Activated naive CD8-positive, alpha-beta T cell treated with anti-CD3 and anti-CD28 coated beads for 36 hours (primary cell): Measurements from ENCODE around the gene DOCK11. TPM values are rescaled to one million over a fixed set of nuclear protein-coding genes. Genes with fewer than 3 reads are reported as not detected.
"Not testable (repeated sequence)": the region's sequence is repeated elsewhere in the genome, so short reads cannot be mapped to it uniquely, and the experiment has no call there.

Source experiments
- DNase-seq: peaks from one replicate; pipeline ENCODE4 v3.0.0; 2021
- H3K27ac Mint-ChIP-seq: one replicate; pipeline ENCODE4 v1.8.0; 2022; ENCODE audit warnings: mild to moderate bottlenecking, moderate library complexity, mixed read lengths
- H3K27me3 Mint-ChIP-seq: one replicate; pipeline ENCODE4 v1.8.0; 2022; ENCODE audit warnings: mild to moderate bottlenecking, mixed read lengths
- H3K36me3 Mint-ChIP-seq: one replicate; pipeline ENCODE4 v1.8.0; 2021; ENCODE audit warnings: mild to moderate bottlenecking, mixed read lengths
- H3K4me1 Mint-ChIP-seq: one replicate; pipeline ENCODE4 v1.8.0; 2021; ENCODE audit warnings: mixed read lengths
- H3K4me3 Mint-ChIP-seq: one replicate; pipeline ENCODE4 v1.8.0; 2022; ENCODE audit warnings: mild to moderate bottlenecking, moderate library complexity, mixed read lengths
- H3K9me3 Mint-ChIP-seq: one replicate; pipeline ENCODE4 v1.8.0; 2022; ENCODE audit warnings: mixed read lengths
- total RNA-seq, 2 experiments: library from RNA; stranded (reverse); gene quantifications; one replicate each; pipeline ENCODE4 v1.2.3, GENCODE V29; 2021

The DOCK11 gene
- total RNA-seq, 2 experiments from 2014 or later = 44.7 to 47.3 TPM

DNA sequence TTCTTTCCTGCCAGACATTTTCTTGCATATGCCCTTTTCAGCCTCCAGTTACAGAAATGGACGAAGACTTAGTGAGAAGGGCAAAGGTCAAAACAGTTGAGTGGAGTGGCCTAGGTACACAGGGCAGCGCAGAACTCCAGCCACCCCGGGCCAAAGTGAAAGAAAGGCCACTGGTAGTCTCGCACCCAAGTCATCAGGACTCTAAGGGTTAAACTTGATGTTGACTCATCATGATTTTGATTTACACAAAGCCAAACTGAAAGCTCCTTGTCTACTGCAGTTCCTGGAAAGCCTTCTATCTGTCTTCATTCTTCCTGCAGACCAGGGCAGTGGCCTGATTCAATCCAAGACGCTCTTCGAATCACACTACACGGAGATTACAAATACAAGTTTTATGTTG lies 229.2 kb downstream of the DOCK11 start:
- Mint-ChIP-seq H3K9me3 (no peaks in the 10 kb centered on the region), H3K27ac (no peak overlapping the region), H3K27me3 (peaks cover 42% of the 10 kb centered on the region), H3K4me3 (no peak overlapping the region), H3K36me3 (no peaks in the 10 kb centered on the region), H3K4me1 (no peaks in the 10 kb centered on the region)
- DNase-seq = no peak

DNA sequence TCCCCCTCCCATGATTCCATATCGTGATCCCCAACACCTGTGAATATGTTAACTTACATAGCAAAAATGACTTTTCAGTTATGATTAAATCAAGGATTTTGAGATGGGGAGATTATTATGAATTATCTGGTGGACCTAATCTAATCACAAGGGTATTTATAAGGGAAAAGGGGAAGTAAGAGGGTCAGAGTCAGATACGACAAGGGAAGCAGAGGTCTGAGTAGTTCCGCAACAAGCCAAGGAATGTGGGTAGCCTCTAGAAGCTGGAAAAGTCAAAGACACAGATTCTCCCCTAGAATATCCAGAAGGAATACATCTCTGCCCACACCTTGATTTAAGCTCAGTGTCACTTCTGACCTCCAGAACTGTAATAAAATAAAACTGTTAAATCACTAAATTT lies 230.8 kb downstream of the DOCK11 start:
- Mint-ChIP-seq H3K4me3 (no peak overlapping the region), H3K9me3 (no peaks in the 10 kb centered on the region), H3K27ac (no peak overlapping the region), H3K27me3 (peaks cover 52% of the 10 kb centered on the region), H3K36me3 (no peaks in the 10 kb centered on the region), H3K4me1 (no peaks in the 10 kb centered on the region)
- no peak for DNase-seq

DNA sequence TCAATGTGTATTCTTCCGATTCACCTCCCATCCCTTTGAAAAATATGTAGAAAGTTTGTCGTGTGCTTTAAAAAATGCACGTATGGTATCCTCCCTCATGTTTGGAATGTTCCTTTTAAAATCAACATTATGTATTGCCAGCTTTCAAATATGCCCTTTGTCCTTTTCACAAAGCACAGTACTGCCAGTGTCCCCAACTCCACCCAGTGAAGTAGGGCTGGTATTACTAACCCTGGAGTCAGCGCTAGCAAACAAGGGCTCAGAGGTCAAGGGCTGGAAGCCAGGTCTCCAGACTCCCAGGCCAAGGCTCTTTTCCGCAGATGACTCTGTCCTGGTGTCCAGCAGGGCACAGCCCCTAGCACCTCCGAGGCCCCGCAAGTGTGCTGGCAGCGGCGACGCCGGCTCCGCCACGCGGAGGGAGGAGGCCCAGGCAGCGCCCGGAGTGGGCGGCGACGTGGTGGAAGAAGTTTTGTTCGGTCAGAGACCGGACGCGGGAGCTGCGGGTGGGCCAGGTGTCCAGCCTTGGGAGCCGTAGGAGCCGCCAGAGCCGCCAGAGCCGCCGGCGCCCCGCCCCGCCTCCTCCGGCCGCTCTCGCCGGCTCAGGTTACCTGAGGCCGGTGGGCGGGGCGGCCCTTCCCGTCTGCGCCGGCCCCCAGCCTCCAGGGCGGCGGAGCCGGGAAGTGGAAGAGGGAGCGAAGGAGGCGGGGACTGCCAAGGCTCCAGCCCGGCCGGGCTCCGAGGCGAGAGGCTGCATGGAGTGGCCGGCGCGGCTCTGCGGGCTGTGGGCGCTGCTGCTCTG lies 231.5 kb downstream of the DOCK11 start, which contains the start of gene IL13RA1:
TSS of gene IL13RA1 (plus strand) at position 720 of the 799 bp plus-strand sequence. CDS start at position 753, 33 bp downstream.
- no peaks in the 10 kb centered on the region for H3K36me3 Mint-ChIP-seq
- no peaks in the 10 kb centered on the region for H3K4me1 Mint-ChIP-seq

DNA sequence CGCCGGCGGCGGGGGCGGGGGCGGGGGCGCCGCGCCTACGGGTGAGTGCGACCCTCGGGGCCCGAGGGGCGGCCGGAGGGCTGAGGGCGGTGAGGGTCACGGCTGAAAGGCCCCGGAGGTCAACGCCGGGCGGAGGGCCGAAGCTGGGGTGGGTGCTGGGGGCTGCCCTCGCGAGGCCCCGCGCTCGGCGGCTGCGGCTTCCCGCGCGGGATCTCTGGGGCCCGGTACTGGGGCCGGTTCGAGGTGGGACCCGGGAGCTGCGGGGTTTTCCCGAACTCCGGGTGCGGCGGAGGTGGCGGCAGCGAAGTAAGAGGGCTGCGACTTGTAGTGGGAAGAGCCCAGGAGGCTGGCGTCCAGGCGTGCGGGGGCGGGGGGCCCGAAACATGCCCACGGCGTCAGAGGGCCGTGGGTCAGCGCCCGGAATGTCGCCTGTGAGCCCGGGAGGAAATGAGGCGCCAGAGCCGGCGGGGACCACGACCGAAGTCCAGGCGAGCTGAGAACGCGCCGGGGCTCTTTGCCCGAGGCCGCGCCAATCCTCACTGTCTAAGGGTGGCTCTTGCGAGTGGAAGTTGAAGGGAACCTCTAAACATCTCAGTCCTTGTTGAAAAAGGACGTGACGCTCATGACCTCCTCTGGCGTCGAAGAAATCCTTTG lies 232.2 kb downstream of the DOCK11 start:
- no peak for DNase-seq
- Mint-ChIP-seq H3K4me3 (peak overlapping the region; percentile 32), H3K27me3 (peaks cover 48% of the 10 kb centered on the region), H3K4me1 (no peaks in the 10 kb centered on the region), H3K27ac (no peak overlapping the region), H3K36me3 (no peaks in the 10 kb centered on the region), H3K9me3 (no peaks in the 10 kb centered on the region)

More for the DNA sequence above, 231.5 kb downstream of the DOCK11 start, which contains the start of gene IL13RA1:
- peak within 1 kb of the TSS; percentile 45 for H3K4me3 Mint-ChIP-seq
- H3K27ac Mint-ChIP-seq = no peak within 1 kb of the TSS
- H3K27me3 Mint-ChIP-seq = peaks cover 50% of the 10 kb centered on the region
- no peaks in the 10 kb centered on the region for H3K9me3 Mint-ChIP-seq
- peak; percentile 17 for DNase-seq

DNA sequence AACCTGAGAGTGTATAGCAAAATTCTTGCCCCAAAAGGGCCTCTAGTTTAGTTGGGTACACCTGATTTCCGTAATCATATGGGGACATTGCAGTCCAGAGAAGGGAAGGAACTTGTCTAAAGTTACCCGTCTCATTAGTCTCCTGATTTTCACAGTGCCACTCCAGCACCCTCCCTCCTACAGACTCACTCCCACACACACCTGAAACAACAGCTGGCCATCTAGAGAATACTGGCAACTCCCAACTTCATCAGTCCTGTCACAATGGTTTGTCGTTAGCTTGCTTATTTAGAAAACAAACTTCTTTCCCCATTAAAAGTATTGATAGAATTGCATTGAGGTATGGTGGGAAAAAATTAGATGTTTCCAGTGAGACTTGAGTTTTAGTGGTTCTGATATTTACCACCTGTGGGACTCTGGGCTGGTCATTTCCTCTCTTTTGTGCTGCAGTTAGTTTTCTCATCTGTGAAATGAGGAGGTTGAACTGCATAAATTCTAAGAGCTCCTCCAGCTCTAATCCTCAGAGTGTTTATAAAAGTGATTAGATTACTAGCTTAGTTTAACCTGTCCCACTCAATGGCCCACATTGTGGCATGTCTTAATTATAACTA lies 233.5 kb downstream of the DOCK11 start:
- Mint-ChIP-seq H3K9me3 (no peaks in the 10 kb centered on the region), H3K4me3 (no peak overlapping the region), H3K36me3 (no peaks in the 10 kb centered on the region), H3K4me1 (no peaks in the 10 kb centered on the region), H3K27me3 (peaks cover 54% of the 10 kb centered on the region), H3K27ac (no peak overlapping the region)
- no peak for DNase-seq

DNA sequence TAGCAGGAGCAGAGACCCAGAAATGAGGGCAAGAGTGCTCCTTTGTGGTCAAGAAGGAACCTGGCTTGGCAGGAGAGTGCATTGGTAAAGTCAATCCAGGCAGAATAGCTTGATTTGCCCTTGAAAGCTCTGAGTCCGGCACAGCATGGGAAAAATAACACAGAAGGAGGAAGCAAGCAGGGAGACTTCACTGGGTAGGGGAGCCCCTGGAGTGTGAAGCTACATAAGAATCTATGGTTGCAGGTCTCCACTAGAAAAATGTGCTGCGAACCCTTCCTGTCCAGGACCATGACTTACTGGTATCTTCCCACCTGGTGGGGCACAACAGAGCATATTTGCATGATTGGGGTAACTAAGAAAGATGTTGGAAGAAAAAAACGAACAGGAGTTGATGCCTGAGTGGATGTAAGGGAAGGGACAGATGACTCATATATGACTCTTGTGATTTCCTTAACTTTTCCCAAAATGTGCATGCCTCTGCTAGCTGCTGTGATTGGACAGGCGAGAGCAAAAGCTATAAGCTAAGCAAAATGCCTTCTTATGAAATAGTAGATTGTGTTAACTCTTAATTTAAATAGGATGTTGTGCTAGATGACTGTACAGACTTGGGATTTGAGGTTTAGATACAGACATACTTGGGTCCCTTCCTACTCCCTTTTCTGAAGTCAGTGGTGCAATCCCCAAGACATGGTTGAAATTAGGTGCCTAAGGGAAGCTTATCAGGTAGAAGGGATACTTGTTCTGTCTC lies 235.1 kb downstream of the DOCK11 start:
- Mint-ChIP-seq H3K27me3 (peaks cover 47% of the 10 kb centered on the region), H3K9me3 (peaks cover 3% of the 10 kb centered on the region), H3K27ac (no peak overlapping the region), H3K36me3 (no peaks in the 10 kb centered on the region), H3K4me1 (peaks cover 7% of the 10 kb centered on the region), H3K4me3 (no peak overlapping the region)
- DNase-seq = no peak

DNA sequence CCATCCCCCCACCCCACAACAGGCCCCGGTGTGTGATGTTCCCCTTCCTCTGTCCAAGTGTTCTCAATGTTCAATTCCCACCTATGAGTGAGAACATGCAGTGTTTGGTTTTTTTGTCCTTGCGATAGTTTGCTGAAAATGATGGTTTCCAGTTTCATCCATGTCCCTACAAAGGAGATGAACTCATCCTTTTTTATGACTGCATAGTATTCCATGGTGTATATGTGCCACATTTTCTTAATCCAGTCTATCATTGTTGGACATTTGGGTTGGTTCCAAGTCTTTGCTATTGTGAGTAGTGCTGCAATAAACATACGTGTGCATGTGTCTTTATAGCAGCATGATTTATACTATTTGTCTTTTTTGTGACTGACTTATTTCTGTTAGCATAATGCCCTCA lies 236.9 kb downstream of the DOCK11 start:
- H3K27me3 Mint-ChIP-seq = peaks cover 37% of the 10 kb centered on the region
- H3K36me3 Mint-ChIP-seq, H3K27ac Mint-ChIP-seq: not testable (repeated sequence)

DNA sequence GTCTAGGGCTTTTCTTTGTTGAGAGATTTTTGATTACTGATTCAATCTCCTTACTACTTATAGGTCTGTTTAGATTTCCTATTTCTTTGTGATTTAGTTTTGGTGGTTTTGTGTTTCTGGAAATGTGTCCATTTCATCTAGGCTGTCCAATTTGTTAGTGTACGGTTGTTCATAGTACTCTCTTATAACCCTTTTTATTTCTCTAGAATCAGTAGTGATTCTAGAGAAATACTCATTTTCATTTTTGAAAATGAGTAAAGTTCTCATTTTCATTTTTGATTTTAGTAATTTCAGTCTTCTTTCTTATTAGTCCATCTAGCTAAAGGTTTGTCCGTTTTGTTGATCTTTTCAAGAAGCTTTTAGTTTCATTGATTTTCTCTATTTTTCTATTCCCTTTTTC lies 239.3 kb downstream of the DOCK11 start:
- Mint-ChIP-seq H3K9me3 (peaks cover 3% of the 10 kb centered on the region), H3K36me3 (peaks cover 3% of the 10 kb centered on the region), H3K4me3 (no peak overlapping the region), H3K27me3 (peaks cover 24% of the 10 kb centered on the region), H3K27ac (no peak overlapping the region), H3K4me1 (peaks cover 7% of the 10 kb centered on the region)
- no peak for DNase-seq

More for the DNA sequence above, 236.9 kb downstream of the DOCK11 start:
- not testable (repeated sequence) for DNase-seq, H3K9me3 Mint-ChIP-seq, H3K4me1 Mint-ChIP-seq, H3K4me3 Mint-ChIP-seq

Other genes with a start within 250 kb of the DOCK11 start
- 1 to 10 TPM; 9.2 to 9.7 TPM for gene WDR44, start 149.7 kb upstream of the DOCK11 start, total RNA-seq
- under 1 TPM; 0.42 to 0.47 TPM for gene IL13RA1, start 231.8 kb downstream of the DOCK11 start, total RNA-seq